ENCODE measurements around the gene ITGB2.

Gene ITGB2

DNA sequence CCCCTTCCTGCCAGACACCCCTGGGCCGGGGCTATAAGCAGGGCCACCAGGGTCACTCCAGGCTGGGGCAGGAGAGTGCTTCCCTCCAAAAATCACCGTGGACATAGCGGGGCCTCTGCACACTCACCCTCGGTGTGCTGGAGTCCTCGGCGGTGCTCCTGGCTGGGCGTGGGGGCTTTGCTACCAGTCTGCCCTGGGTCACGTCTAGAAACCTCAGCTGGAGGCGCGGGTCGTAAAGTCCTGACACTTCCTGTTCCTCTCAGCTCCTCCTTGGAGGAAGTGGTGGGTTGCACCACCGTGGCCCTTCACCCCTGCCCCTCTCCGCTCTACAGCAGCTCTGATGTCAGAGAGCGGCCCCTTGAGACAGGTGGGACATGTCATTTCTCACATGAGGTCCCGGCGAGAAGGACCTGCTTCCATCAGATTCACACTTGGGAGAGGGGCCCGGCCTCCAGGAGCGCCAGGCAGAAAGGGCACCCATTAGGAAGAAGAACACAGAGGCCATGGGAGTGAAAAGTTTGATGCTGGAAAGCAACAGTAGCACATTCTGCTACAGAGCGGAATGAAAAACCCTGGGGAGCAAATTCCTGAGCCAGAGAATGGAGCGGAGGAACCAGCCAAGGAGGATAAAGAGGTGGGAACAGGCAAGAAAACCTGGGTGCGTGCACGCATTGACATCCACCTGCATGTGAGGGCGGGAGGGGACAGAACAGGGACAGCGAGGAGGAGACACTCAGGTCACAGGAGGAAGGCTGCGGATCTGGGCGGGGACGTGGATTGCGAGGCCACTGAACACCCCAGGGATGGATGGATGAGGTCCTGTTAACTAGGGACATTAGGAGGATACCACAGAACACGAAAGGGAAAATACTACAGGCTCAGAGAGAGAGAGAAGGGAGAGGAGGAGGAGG, at the start of gene ITGB2:
Gene ITGB2 (minus strand): TSS at position 206 of the 911 bp plus-strand sequence. CDS start 10,117 bp downstream, outside the sequence.
- DNase-seq: peak; percentile 67 to 76

- no peak for DNase-seq
Measured at GRCh38 chr21:44969931-44970755, 49.4 kb upstream of the ITGB2 start.

- no peak for DNase-seq
Measured at GRCh38 chr21:44969066-44969670, 48.5 kb upstream of the ITGB2 start.

- no peak for DNase-seq
Measured at GRCh38 chr21:44967082-44968047, 46.7 kb upstream of the ITGB2 start.

- DNase-seq: peak in 1 of 2 donors; percentile 11
Measured at GRCh38 chr21:44966135-44967081, 45.7 kb upstream of the ITGB2 start.

DNA sequence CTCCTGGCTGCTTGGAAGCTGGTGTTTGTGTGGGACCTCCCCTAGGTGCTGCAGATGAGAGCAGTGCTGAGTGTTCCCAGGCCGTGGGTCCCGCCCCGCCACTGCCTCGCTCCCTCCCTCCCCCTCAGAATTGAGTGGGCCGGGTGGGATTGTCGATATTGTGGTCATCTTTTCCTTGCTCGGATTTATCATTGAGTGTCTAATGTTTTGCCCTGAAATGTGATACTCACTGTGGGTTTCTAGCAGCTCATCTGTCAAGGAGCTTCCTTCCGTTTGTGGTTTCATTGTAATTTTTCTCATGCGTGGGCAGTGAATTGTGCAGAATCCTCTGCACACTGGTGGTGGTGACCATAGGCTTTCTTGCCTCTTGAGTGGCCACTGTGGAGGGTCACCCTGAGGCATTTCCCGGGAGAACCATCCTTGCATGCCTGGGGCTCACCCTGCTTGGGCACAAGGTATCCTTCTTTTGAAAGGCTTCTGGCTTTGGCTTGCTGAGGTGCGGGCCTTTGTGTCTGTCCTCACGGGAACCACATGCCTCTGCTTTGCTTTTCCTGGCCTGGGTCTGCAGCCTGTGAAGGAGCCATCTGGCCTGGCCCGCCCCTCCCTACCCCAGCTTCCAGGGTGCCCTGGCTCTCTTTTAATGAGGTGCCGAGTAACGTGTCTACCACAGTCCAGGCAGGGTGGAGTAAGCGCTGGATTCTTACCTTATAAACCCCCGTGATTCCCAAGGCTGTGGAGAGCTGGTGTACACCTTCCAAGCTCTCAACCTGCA, 44.7 kb upstream of the ITGB2 start:
- DNase-seq: peak; percentile 63 to 73

DNA sequence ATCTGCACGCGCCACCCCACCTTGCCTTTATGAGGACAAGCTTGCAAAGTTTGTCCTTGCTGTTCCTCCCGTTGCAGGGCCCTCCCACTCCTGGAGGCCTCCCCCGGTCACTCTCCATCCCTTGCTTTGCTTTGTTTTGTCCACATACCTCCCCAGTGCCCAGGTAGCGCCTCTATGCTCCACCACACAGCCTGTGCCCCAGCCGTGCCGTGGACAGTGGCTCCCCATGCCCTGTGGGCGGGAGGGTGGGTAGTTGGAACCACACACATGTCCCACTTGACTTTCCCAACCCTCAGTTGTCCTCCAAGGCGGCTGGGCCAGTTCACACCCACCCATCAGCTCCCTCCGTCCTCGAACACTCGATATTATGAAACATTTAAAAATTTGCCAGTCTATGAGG, 43.7 kb upstream of the ITGB2 start:
- no peak for DNase-seq

DNA sequence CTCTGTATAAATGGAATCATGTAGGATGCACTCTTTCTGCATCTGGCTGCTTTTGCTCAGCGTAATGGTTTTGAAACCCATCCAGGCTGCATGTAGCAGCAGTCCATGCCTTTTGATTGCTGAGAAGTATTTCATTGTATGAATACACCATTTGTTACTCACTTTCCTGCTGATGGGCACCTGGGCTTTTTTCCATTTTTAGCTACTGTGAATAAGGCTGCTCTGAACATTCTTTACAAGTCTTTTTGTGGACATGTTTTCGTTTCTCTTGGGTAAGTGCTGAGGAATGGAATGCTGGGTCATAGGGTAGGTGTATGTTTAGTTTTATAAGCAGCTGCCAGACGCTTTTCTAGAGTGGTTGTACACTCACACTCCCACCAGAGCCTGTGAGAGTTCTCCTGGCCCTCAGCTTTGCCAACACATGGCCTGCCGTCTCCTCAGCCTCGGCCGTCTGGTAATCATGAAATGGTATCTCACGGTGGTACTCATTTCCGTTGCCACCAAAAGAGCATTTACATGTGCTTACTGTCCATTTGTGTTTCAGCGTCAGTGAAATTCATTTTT, 41.8 kb upstream of the ITGB2 start:
- no peak for DNase-seq

DNA sequence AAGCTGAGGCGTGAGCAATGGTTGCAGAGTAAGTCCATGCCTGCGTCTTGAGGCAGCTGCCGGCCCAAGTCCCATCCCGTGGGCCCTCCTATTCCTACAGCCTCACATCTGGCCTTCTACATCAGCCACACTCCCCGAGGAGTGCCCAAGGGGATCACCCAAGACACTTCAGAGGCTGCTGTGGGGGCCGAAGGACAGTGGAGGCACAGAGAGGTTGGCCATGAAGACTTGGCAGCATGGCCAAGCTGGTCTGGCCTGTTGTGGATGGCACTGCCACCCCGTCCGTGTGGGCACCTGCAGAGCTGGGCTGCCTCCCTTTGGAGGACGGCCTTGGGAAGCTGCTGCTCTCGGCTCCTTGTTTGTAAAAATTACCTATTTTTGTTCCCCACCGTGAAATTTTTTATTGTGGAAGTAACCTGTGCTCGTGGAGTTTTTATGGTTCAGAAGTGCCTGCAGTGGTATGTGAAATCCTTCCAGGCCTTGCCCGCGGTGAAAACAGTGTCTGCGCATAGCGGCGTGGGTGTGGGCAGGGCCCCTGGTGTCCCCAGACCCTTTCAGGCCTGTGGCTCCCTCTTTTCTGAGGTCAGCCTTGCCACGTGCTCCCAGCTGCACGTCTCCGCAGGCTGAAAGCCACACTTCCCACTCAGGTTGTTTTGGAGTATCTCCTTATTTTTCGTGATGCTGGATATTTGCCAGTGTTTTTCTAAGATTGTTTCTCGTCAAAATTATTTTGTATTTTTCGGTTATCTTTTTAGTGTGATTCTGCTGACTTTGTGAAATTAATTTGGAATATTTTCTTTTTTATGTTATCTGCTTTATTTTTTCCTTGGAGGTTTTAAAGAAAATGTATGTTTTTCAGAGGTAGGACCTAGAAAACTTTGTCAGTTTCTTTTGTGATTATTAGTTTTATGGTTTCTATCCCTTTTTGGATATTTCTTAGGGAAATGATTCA, 39.7 kb upstream of the ITGB2 start:
- DNase-seq: no peak

- no peak for DNase-seq
Measured at GRCh38 chr21:44959376-44960091, 38.8 kb upstream of the ITGB2 start.

DNA sequence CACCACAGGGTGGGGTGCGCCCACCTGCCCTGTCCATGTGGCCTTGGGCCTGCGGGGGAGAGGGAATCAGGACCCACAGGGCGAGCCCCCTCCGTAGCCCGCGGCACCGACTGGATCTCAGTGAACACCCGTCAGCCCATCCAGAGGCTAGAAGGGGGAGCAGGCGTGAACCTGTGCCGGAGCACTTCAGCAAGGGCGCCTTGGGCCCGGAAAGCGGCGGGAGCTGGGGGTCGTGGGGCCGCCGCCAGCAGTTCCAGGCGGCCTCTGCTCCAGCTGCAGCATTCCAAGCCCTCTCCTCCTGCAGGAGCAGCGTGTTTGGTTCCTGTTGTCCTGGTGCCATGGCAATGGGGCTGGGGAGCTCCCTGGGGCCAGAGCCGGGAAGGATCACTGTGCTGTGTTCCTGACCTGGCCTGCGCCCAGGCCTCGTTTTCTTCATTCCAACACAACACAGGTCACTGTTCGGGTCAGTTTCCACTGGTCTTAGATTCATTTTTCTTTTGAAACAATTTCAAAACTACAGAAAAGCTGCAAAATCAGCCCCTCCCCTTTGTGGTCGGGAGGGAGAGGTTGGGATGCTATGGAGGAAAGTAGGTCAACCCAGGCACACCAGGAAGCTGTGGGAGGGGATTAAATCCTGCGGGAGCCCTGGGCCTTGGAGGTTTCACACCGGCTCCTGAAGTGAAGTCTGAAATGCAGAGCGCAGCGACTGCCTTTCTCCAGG, 37.9 kb upstream of the ITGB2 start:
- no peak for DNase-seq

- DNase-seq: no peak
Measured at GRCh38 chr21:44957901-44958451, 37.3 kb upstream of the ITGB2 start.

GRCh38 chr21:44957047-44957831, 36.5 kb upstream of the ITGB2 start:
- no peak for DNase-seq

DNA sequence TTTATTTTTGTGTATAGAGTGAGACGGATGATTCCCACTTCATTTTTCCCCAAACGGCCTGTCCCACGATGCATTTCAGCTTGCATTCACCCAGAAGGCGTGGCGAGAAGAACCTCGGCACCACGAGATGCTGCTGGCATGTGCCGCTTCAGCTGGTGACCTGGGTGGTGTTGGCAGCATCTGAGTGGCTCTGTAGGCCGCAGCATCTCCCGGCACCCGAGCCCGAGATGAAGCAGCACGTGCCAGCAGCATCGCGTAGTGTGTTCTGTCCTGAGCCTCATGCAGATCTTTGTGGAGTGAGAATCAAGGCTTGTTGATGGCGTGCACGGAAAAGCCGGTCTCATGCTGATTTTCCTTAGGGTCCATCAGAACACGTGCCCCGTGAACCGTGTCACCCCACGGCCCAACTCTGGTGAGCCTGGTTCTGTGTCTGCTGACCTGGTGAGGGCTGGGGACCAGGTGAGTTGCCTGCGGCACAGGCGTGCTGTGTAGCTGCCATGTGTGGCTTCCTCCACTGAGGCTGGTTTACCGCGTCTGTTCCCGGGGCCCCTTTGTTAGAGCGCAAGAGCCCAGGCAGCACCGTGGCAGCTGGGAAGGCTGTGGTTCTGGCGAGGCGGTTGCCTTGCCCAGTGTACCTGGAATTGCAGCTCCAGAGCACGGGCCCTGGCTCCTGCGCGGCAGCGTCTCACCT, 35.8 kb upstream of the ITGB2 start:
- no peak for DNase-seq

GRCh38 chr21:44955798-44956175, 35.1 kb upstream of the ITGB2 start:
- DNase-seq: no peak

Measured in inflammatory macrophage treated with lipopolysaccharide for 1 hour (primary cell).